22Rv1 (cell line): ENCODE measurements around the gene DIP2A.

ENCODE experiments used
- H3K27ac ChIP-seq: fragments of 450-650 bp; 2 replicates; pipeline ENCODE4 v1.5.1; 2017
- ZFX ChIP-seq: fragments of 450-650 bp; IDR thresholded peaks from 2 replicates; pipeline ENCODE4 v1.6.1; 2017; ENCODE audit warnings: antibody characterized with exemption, borderline replicate concordance
- TF ChIP-seq, protein P1 (sequence below): fragments of 450-650 bp; IDR thresholded peaks from 2 replicates; pipeline ENCODE4 v1.5.1; 2017; ENCODE audit warnings: mild to moderate bottlenecking

DIP2A gene

DNA sequence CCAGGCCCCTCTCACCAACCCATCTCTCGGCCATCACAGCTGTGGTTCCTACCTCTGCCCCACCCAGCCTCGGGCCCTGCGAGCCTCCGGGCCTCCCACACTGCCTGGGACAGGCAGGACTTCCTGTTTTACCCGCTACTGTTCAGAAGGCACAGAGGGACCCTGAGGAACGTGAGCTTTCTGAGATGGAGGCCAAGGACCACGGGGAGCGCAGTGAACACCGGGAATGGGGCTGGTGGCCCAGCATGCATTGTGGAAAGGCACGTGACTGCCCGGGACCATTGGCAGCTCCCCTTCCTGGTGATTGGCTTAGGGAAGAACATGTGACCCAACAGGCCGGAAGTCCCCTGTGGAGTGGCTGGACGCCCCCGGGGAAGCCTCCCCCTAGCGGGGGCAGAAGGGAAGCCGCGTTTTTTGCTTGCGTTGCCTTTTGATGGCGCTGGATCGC lies 139.2 kb downstream of the DIP2A start:
- H3K27ac ChIP-seq, result no peak overlapping the region

DNA sequence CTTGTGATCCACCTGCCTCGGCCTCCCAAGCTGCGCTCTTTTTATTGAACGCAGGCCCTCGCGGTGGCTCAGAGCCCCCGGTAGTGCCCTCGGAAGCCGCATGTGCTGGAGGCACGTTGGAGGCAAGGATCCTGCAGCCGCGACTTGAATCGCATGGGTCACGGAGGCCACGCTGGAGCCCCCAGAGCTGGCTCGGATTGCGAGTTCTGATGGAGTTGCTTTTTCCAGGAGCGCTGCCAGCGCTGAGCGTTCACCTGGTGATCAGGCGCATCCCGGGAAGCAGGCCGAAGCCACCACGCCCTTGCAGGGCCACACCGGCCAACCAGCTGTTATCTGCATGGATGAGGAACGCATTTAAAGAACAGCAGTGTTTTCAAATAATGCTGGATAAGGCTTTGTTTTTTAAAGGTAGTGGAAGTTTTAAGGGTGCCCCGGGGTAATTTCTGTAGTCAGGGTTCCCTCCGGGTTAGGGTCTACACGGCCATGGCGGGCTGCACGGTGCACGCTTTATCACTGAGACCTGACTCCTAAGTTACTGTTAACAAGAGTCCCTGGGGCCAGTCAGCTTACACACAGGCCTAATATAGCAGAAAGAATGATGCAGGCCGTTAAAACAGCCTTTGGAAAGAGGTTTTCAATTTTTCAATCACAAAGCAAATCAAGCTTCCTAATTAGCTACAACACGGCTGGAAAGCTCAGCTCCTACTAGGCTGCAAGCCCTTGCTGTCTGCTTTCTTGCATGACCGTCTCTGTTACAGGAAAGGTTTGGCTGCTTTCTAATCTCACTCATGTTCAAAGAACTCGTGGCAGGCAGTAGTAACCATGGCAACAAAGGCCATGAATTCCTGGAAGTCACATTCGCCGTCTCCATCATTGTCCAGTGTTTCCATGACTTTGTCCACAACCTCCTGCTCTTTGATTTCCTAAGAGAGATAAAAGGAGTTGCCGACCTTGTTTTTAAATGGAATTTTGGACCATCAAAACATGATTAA lies 140.2 kb downstream of the DIP2A start:
- TF ChIP-seq, protein P1, sequence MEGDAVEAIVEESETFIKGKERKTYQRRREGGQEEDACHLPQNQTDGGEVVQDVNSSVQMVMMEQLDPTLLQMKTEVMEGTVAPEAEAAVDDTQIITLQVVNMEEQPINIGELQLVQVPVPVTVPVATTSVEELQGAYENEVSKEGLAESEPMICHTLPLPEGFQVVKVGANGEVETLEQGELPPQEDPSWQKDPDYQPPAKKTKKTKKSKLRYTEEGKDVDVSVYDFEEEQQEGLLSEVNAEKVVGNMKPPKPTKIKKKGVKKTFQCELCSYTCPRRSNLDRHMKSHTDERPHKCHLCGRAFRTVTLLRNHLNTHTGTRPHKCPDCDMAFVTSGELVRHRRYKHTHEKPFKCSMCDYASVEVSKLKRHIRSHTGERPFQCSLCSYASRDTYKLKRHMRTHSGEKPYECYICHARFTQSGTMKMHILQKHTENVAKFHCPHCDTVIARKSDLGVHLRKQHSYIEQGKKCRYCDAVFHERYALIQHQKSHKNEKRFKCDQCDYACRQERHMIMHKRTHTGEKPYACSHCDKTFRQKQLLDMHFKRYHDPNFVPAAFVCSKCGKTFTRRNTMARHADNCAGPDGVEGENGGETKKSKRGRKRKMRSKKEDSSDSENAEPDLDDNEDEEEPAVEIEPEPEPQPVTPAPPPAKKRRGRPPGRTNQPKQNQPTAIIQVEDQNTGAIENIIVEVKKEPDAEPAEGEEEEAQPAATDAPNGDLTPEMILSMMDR, result no peak
- TF ChIP-seq ZFX, result no peak
- no peak overlapping the region for H3K27ac ChIP-seq

More for the DNA sequence above, 139.2 kb downstream of the DIP2A start:
- TF ChIP-seq, protein P1, result no peak
- no peak for TF ChIP-seq ZFX

DNA sequence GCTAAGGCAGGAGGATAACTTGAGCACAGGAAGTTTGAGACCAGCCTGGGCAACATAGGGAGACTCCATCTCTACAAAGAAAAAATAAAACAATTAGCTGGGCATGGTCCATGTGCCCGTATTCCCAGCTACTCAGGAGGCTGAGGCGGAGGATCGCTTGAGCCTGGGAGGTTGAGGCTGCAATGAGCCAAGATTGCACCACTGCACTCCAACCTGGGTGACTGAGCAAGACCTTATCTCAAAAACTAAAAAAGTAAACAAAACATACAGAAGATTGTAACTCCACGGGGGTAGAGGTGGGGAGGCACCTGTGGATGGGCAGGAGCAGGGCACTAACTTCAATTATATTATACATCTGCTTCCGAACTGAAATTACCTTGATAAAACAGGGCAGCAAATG lies 141.6 kb downstream of the DIP2A start:
- TF ChIP-seq, protein P1, result no peak
- no peak for TF ChIP-seq ZFX
- no peak overlapping the region for H3K27ac ChIP-seq

DNA sequence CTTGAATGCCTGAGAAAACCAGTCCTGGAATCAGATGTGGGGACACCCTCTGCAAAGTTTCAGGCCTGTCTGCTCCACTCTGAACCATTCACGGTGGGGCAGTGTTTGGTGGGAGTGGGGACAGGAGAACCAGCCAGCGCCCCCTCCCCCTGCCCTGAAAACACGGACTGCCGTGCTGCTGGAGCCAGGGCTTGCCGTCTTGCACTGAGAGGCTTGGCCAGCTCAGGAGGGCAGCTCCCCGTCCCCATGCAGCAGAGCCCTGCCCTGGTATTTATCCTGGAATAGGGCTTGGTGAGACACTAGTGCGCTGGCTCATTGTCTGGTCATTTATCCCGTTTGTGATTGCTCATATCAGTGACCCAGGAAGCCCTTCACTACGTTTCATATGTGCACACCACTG lies 142.3 kb downstream of the DIP2A start:
- no peak overlapping the region for H3K27ac ChIP-seq
- TF ChIP-seq, protein P1, result no peak
- TF ChIP-seq ZFX, result no peak

DNA sequence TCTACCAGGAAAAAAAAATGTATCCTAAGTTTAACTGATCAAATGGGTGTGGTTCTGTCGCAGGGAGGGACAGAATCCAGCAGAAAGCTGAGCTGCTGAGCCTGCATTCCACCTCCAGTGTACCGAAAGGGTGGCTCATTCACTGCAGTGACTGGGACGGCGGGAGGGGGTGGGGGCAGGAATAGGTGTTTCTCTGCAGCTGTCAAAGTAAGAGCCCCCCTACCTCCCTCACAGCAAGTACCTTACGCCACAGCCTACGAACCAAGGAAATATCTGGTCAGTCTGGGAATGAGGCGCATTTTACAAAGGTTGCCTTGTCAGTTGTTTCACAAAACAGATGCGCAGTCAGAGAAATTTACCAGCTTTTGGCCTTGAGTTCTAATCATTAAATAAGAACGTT lies 144.5 kb downstream of the DIP2A start:
- TF ChIP-seq, protein P1, result no peak
- no peak for TF ChIP-seq ZFX
- no peak overlapping the region for H3K27ac ChIP-seq

DNA sequence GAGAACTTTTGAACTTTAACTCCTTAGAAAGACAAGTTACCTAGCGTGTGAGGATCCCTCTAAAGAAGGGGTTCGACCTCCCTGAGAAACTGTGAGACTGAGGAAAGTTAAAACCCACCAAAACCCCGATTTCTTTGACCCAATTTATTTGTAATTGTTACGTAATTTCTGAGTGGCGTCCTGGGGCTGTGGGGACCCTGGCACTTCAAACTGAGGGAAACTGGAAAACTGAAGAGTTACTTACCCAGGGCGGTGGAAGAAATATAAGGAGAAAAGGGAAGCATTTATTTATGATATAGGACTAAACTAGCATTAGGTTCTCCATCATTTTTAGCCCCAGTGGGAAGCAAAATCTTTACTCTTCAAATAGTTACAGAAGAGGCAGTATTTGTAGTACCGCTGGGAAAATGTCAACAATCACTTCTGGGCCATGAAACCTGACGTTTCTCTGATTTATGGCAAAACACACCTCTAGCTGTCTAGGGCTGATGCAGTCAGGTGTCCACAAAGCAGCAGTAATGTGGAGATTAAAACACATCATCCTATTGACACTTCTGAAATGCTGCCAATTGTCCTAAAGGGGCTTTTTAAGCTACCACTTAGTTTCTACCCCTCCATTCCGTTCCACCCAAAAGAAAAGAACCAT lies 145.8 kb downstream of the DIP2A start:
- no peak for TF ChIP-seq ZFX
- TF ChIP-seq, protein P1, result no peak
- no peak overlapping the region for H3K27ac ChIP-seq
